Stimulated activated CD4-positive, alpha-beta T cell treated with anti-CD3 and anti-CD28 coated beads, Interleukin-2, amount 100 ng/mL, for 48 hours (primary cell): ENCODE measurements around the gene NDFIP1.
"Not testable (repeated sequence)": the region's sequence is repeated elsewhere in the genome, so short reads cannot be mapped to it uniquely, and the experiment has no call there.

ENCODE experiments used
- DNase-seq, 2 donors: peaks; one replicate each; pipeline ENCODE4 v3.0.0-alpha.2; 2020

NDFIP1 gene

GRCh38 chr5:142159354-142159753 lies 50.8 kb downstream of the NDFIP1 start:
- DNase-seq = no peak

- no peak for DNase-seq
Observed at GRCh38 chr5:142164315-142164714, 55.7 kb downstream of the NDFIP1 start.

- DNase-seq = no peak
Observed at GRCh38 chr5:142166754-142167153, 58.2 kb downstream of the NDFIP1 start.

- no peak for DNase-seq
Observed at GRCh38 chr5:142167458-142167857, 58.9 kb downstream of the NDFIP1 start.

GRCh38 chr5:142168365-142168764 lies 59.8 kb downstream of the NDFIP1 start:
- no peak for DNase-seq

GRCh38 chr5:142170254-142170953 lies 61.8 kb downstream of the NDFIP1 start:
- no peak for DNase-seq

GRCh38 chr5:142171270-142171669 lies 62.7 kb downstream of the NDFIP1 start:
- no peak for DNase-seq

GRCh38 chr5:142175039-142175438 lies 66.5 kb downstream of the NDFIP1 start:
- no peak for DNase-seq

GRCh38 chr5:142175461-142176142 lies 67.0 kb downstream of the NDFIP1 start:
- DNase-seq = no peak

GRCh38 chr5:142176255-142176654 lies 67.7 kb downstream of the NDFIP1 start:
- DNase-seq = no peak

GRCh38 chr5:142178651-142179050 lies 70.1 kb downstream of the NDFIP1 start:
- DNase-seq = no peak

GRCh38 chr5:142179776-142180387 lies 71.3 kb downstream of the NDFIP1 start:
- DNase-seq = no peak

GRCh38 chr5:142181096-142181495 lies 72.5 kb downstream of the NDFIP1 start:
- no peak for DNase-seq

- no peak for DNase-seq
Observed at GRCh38 chr5:142181547-142182163, 73.1 kb downstream of the NDFIP1 start.

GRCh38 chr5:142182840-142183239 lies 74.3 kb downstream of the NDFIP1 start:
- DNase-seq = no peak

GRCh38 chr5:142183561-142183960 lies 75.0 kb downstream of the NDFIP1 start:
- DNase-seq = no peak

GRCh38 chr5:142184988-142185387 lies 76.4 kb downstream of the NDFIP1 start:
- no peak for DNase-seq

- no peak for DNase-seq
Observed at GRCh38 chr5:142186514-142186856, 77.9 kb downstream of the NDFIP1 start.

GRCh38 chr5:142186857-142187594 lies 78.4 kb downstream of the NDFIP1 start:
- DNase-seq = no peak

- not testable (repeated sequence) for DNase-seq
Observed at GRCh38 chr5:142188691-142189090, 80.1 kb downstream of the NDFIP1 start.

GRCh38 chr5:142189813-142190212 lies 81.2 kb downstream of the NDFIP1 start:
- no peak for DNase-seq

- DNase-seq = no peak
Observed at GRCh38 chr5:142191776-142192175, 83.2 kb downstream of the NDFIP1 start.
